Measurements from ENCODE around the gene SOWAHA. TPM values are rescaled to one million over a fixed set of nuclear protein-coding genes. Genes with fewer than 3 reads are reported as not detected.

Gene SOWAHA
- total RNA-seq, 1 experiment from 2014 or later: not detected

DNA sequence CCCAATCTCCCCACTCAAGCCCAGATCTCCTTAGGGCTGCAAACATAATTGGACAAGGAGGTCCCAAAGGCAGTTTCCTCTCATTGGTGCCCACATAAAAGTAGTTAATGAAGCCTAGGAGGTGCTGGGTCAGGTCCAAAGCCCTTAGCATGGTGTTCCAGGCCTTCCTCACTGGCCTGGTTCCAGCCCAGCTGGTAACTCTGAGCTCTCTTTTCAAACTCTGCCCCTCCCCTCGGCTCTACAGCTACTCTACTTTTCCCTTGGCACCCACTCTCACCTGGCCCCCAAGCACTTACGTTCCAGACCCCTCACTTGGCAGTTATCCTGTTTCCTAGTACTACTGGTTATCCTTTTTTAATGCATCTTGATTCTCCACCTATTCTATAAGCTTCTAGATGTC lies 46.0 kb upstream of the SOWAHA start:
- Histone ChIP-seq H3K4me2 (no peak overlapping the region), H3K27ac (no peak overlapping the region), H3K27me3 (ENCODE audit: insufficient read depth, low read depth) (no peaks in the 10 kb centered on the region), H3K79me2 (ENCODE audit: low read depth) (no peaks in the 10 kb centered on the region), H3K9me2 (ENCODE audit: insufficient read depth) (no peaks in the 10 kb centered on the region), H3K4me3 (no peak overlapping the region), H4K20me1 (ENCODE audit: insufficient read depth) (no peaks in the 10 kb centered on the region), H3K36me3 (ENCODE audit: low read depth) (no peaks in the 10 kb centered on the region), H2AFZ (no peak overlapping the region), H3K4me1 (replicated peaks; ENCODE audit: insufficient read depth) (no peaks in the 10 kb centered on the region), H3F3A (ENCODE audit: insufficient read depth, low read depth) (no peaks in the 10 kb centered on the region), H3K9me3 (ENCODE audit: insufficient read depth, low read depth) (no peaks in the 10 kb centered on the region)
- DNase-seq: no peak
- TF ChIP-seq EZH2 (IDR thresholded peaks at IDR 0.05; ENCODE audit: low read depth): no peak
- TF ChIP-seq CTCF (conservative IDR thresholded peaks at IDR 0.05): no peak
- CTCF ChIA-PET: interaction anchor here (0.5 kb wide), 1 partner anchor 52 kb away, joined by 3 read pairs; no protein-coding TSS in a partner anchor
- BruUV-seq (replicated peaks): no TSS peak
- POLR2A ChIA-PET (ENCODE audit: unreplicated experiment): no interaction called here
- intact Hi-C loops (cut with micrococcal nuclease; ENCODE audit: unreplicated experiment): no loop called here

GRCh38 chr5:132768485-132768868 lies 44.6 kb upstream of the SOWAHA start:
- POLR2A ChIA-PET (ENCODE audit: unreplicated experiment): no interaction called here
- Histone ChIP-seq H4K20me1 (ENCODE audit: insufficient read depth) (no peaks in the 10 kb centered on the region), H3K4me2 (no peak overlapping the region), H3K79me2 (ENCODE audit: low read depth) (no peaks in the 10 kb centered on the region), H2AFZ (no peak overlapping the region), H3K9me3 (ENCODE audit: insufficient read depth, low read depth) (no peaks in the 10 kb centered on the region), H3K4me3 (no peak overlapping the region), H3K27me3 (ENCODE audit: insufficient read depth, low read depth) (no peaks in the 10 kb centered on the region), H3K9me2 (ENCODE audit: insufficient read depth) (no peaks in the 10 kb centered on the region), H3K27ac (no peak overlapping the region), H3K36me3 (ENCODE audit: low read depth) (no peaks in the 10 kb centered on the region), H3F3A (ENCODE audit: insufficient read depth, low read depth) (no peaks in the 10 kb centered on the region), H3K4me1 (replicated peaks; ENCODE audit: insufficient read depth) (no peaks in the 10 kb centered on the region)
- no TSS peak for BruUV-seq (replicated peaks)
- CTCF ChIA-PET: interaction anchor here (0.7 kb wide), 1 partner anchor 52 kb away, joined by 6 read pairs; no protein-coding TSS in a partner anchor
- no peak for TF ChIP-seq EZH2 (IDR thresholded peaks at IDR 0.05; ENCODE audit: low read depth)
- TF ChIP-seq CTCF (conservative IDR thresholded peaks at IDR 0.05): no peak
- intact Hi-C loops (cut with micrococcal nuclease; ENCODE audit: unreplicated experiment): no loop called here
- DNase-seq: no peak

- Histone ChIP-seq H4K20me1 (ENCODE audit: insufficient read depth) (no peaks in the 10 kb centered on the region), H3K9me2 (ENCODE audit: insufficient read depth) (no peaks in the 10 kb centered on the region), H3K36me3 (ENCODE audit: low read depth) (no peaks in the 10 kb centered on the region), H3F3A (ENCODE audit: insufficient read depth, low read depth) (no peaks in the 10 kb centered on the region), H2AFZ (no peak overlapping the region), H3K4me2 (no peak overlapping the region), H3K27ac (no peak overlapping the region), H3K4me1 (replicated peaks; ENCODE audit: insufficient read depth) (peaks cover 7% of the 10 kb centered on the region), H3K27me3 (ENCODE audit: insufficient read depth, low read depth) (no peaks in the 10 kb centered on the region), H3K79me2 (ENCODE audit: low read depth) (peaks cover 7% of the 10 kb centered on the region; the same call in 1 of the 2 replicates), H3K9me3 (ENCODE audit: insufficient read depth, low read depth) (no peaks in the 10 kb centered on the region), H3K4me3 (no peak overlapping the region)
- intact Hi-C loops (cut with micrococcal nuclease; ENCODE audit: unreplicated experiment): no loop called here
- ChIA-PET POLR2A (ENCODE audit: unreplicated experiment) (no interaction called here), CTCF (interaction anchor here (0.6 kb wide), 1 partner anchor 42 kb away, joined by 3 read pairs; the partner anchor contains the start of gene SOWAHA)
- no peak for TF ChIP-seq CTCF (conservative IDR thresholded peaks at IDR 0.05)
- TF ChIP-seq EZH2 (IDR thresholded peaks at IDR 0.05; ENCODE audit: low read depth): no peak
- BruUV-seq (replicated peaks): no TSS peak
- no peak for DNase-seq
Observed at GRCh38 chr5:132770476-132771159, 42.5 kb upstream of the SOWAHA start.

Measured in PC-9 (cell line).